ENCODE data around the gene NGDN.
"Not testable (repeated sequence)": the region's sequence is repeated elsewhere in the genome, so short reads cannot be mapped to it uniquely, and the experiment has no call there.

NGDN gene, protein sequence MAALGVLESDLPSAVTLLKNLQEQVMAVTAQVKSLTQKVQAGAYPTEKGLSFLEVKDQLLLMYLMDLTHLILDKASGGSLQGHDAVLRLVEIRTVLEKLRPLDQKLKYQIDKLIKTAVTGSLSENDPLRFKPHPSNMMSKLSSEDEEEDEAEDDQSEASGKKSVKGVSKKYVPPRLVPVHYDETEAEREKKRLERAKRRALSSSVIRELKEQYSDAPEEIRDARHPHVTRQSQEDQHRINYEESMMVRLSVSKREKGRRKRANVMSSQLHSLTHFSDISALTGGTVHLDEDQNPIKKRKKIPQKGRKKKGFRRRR

DNA sequence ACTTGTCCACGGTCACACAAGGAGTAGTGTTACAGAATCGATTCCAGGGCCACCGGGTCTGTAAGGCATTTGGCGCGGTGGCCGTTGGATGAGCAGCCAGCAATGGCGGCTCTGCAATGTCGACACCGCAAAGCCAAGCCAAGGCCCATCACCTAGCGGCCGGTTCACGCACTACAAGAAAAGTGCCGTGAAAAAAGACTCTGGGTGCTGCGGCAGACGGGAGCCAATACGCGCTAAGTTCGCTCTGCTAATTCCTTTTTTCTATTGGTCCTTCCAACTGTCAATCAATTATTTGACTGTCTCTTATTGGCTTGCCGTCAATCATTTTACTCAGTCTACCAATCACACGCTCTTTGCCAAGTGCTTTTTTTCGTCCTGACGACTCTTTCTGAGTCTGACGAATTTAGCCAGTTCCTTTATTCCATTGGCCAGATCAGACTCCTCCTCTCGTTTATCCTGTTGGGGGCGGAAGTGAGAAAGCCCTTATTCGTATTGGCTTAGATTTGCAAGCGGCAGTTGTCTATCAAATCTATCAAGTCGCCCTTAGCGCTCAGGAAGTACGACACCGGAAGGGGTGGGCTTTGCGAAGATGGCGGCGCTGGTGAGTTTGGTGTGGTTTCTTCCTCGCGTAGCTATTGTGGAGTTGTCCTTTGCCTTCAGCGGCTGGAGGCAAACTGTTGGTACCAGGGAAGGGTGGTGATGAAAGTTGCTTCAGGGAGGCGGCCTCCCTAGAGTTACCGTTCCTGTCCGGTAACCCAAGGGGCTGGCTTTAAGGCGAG, at the start of gene NGDN:
NGDN (plus strand) TSS at position 577 of the 779 bp plus-strand sequence; CDS start at position 590, 13 bp downstream.
- peak; percentile 61 for DNase-seq

DNA sequence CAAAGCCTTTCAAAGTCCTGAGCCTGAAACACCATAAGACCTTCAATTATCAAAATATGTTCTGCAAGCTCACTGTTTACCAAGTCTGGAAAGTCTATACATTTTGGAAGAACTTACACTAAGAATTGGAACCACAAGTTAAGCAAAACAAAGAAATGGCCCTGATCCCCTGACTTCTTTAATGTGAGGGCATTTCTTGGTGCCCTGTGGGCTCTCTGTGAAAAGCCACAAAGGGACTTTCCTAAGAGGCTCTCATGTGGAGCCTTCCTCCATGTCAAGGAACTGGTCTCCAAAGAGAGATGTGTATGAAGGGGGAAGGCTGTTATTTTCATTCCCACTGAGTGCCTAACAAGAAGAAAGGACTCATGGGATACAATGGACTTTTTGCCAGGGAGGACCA, 47.9 kb upstream of the NGDN start:
- DNase-seq: no peak

DNA sequence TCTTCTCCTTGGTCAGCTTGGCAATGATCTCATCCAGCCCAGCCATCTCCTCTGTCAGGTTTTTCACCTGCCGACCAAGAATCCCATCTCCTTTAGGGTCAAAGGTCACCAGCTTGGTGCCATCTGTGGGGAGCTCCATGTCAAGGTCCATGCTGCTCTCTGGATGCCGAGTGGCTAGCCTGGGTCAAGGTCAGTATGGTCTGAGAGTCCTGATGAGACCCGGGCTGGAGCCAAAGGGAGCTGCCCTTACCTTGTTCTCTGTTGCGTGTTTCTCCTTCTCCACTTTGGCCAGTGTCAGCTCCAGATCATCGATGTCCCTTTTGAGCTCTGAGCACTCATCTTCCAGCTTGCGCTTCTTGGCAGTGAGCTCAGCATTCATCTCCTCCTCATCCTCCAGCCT, 45.8 kb upstream of the NGDN start:
- no peak for DNase-seq

DNA sequence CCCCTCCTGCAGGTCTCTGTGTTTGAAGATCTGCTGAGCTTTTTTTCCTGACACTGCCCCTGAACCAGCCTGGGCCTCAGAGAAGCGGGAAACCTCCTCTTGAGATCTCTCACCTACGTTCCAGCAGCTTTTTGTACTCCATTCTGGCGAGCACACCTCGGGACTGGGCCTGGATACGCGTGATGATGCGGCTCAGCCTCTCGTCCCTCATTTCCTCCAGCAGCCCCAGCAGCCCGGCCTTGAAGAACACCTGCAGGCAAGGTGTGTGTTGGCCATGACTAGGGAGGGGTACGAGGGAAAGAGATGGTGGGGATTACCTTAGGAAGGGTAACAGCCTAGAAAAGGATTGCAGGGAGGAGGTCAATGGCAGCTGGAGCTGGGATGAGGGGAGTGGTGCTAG, 44.3 kb upstream of the NGDN start:
- no peak for DNase-seq

DNA sequence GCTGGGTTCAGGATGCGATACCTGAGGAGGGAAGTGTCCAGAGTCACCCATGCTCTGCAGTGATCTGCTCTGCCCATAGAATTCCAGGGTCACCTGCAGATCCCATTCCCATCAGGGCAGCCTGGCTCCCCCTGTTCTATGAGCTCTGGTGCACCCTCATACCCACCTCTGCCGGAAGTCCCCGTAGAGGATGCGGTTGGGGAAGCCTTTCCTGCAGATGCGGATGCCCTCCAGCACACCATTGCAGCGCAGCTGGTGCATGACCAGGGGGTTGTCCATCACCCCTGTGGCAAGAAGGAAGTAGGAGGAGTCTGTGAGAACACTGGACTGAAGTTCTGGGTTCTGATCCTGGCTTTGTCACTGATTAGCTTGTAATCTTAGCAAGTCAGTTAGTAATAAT, 43.7 kb upstream of the NGDN start:
- not testable (repeated sequence) for DNase-seq

DNA sequence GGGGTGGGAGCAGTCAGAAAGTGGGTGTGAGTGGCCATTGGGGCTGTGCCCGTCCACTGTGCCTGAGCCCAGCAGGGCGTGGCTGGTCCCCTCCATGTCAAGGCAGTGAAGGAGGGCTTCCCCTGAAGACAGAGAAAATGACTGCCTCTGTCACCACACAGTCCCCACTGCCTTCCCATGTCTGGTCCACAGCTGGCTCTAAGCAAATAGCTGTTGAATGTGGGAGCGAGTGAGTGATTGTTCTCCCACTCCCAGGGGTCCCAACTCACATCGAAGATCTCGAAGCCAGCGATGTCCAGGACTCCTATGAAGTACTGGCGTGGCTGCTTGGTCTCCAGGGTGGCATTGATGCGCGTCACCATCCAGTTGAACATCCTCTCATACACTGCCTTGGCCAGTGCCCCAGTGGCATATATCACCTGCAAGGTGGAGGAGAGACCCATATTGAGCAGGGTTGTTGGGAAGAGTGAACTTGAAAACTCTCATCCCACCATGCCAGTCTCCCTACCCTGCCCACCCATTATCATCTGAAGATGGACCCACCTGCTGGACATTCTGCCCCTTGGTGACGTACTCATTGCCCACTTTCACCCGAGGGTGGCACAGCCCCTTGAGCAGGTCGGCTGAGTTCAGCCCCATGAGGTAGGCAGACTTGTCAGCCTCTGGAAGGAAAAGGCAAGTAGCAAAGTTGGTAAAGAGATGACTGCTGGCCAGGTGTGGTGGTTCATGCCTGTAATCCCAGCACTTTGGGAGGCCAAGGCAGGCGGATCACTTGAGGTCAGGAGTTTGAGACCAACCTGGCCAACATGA, 40.6 kb upstream of the NGDN start:
- DNase-seq: no peak

DNA sequence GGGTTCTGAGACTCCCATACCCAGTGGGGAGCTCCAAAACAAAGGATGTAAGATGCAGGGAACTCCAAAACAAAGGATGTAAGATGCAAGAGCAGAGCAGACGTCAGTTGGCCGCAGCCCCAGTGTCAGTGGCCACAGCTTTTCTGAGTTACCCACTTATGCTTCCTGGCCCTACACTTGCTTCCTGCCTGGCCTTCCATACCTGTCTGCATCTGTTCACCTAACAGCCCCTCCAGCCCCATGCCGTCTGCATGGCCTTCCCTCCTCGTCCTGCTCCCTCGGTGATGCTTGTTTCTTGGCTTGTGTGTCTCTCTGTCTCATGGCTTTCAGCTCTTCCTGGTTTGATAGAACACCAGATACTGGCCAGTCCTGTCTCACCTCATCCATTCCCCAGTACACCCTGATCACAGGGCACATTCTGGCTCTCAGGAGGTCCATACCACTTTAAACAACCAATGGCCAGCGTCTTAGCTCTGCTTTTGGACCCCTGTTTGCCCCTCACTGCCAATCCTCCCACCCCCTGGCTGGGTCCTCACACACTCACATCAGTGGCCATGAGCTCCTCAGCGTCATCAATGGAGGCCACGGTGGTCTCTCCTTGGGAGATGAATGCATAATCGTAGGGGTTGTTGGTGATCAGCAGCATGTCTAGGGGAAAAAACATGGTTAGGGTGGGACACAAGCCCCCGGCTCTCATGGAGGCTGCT, 39.3 kb upstream of the NGDN start:
- no peak for DNase-seq

DNA sequence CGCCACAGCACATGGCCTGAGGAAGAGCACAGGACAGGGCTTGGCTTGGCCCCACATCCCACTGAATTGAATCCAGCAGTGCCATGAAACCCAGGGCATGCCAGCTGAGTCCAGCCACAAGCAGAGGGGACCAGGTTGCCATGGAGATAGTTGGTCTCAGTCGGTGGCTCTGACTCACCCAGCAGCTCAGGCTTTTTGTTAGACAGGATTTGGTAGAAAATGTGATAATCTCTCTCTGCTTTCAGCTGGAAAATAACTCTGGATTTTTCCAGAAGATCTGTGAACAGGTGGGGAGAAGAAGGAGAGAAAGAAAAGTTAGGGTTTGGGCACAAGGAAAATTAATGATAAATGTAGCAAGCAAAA, 38.8 kb upstream of the NGDN start:
- no peak for DNase-seq

DNA sequence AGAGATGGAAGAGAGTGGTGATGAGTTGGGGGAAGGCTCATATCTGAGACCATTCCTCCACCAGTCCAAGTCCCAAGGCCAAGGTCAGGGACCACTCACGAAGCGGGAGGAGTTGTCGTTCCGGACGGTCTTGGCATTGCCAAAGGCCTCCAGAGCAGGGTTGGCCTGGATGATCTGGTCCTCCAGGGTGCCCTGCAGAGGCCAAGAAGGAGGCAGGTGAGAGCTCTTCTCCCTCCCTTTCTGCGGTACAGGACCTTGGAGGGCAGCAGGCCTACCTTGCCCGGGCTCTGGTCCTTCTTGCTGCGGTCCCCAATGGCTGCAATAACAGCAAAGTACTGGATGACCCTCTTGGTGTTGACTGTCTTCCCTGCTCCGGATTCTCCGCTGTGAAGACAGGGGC, 38.0 kb upstream of the NGDN start:
- no peak for DNase-seq

DNA sequence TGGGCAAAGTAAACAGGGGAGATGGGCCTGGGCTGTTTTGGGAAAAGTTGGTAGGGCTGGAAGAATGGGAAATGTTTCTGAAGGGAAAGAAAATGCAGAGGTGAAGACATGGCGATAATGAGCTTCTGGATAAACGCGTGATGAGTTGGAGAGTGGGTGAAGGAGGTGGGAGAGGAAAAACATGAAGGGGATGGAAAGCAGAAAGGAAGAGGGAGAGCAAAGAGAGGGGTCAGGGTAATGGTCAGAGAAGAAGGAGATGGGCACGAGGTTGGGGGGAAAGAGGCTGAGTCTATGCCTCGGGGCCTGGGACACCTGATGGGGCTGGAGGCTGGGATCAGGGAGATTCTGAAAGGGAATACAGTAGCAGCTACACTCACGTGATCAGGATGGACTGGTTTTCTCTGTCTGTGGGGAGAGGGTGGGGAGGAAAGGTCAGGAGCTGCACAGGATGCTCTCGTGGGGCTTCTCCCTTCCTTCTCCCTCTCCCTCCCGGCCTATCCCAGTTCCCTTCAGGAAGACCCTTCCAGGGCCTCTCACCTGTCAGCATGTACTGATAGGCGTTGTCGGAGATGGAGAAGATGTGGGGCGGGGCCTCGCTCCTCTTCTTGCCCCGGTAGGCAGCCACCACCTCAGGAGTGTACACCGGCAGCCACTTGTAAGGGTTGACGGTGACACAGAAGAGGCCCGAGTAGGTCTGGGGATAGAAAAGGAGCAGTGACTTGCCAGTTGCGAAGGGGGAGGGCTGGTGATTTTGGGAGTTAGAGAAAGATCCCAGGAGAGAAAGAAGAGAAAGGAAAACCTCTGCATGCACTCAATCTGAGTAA, 37.2 kb upstream of the NGDN start:
- no peak for DNase-seq

DNA sequence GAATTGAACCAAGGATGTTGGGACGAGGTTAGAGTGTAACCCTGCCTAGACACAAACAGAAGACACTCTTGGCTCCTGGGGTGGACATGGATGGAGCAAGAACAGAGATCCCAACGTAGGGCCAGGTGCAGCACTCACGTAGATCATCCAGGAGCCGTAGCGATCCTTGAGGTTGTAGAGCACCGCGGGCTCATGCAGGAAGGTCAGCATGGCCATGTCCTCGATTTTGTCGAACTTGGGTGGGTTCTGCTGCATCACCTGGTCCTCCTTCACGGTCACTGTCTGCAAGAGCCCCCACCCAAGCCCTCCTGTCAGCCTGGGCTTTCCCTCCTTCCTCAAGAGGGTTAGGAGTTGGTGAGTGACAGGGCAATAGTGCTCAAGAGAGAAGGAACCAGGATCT, 36.6 kb upstream of the NGDN start:
- DNase-seq: no peak

DNA sequence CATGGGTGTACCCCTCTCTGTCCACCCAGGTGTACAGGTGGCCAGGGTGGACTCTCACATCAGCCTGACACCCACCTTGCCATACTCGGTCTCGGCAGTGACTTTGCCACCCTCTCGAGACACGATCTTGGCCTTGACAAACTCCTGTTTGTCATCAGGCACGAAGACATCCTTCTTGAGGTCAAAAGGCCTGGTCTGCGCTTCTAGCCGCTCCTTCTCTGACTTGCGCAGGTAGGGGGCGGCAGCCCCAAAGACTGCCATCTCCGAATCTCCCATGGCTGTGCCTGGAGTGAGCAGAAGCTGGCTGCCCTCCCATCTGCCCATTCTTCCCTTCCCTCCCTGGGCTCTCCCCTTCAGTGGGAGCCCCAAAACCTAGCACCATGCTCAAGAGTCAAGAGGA, 36.0 kb upstream of the NGDN start:
- no peak for DNase-seq

DNA sequence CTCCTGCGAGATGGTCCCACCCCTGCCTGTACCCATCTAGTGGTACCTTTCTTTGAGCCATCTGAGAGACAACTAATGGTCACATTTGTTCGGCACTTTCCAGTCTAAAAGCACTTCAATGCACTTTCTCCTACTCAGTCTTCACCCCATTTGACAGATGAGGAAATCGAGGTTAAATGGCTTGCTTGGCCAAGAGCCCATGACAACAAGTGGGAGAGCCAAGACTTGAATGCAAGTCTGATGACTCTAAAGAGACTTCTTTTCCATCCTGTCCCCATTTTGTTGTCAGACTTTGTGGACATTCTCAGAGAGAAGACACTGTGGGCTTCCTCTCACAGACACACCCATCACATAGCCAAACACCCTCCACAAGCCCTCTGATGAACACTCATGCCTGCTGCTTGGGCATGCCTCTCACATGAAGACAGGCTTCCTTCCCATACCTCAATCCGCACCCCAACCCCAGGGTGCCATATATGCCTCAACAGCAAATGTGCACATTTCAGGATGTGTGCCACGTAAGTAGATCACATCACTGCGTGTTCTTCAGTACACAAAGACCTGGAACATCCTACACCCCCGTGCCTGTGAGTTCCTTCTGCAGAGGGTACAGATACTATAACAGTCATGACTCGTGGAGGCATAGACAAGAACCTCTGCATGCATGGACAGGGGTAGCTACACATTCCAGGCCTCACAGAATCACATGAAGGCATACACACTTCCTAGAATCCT, 34.8 kb upstream of the NGDN start:
- no peak for DNase-seq

DNA sequence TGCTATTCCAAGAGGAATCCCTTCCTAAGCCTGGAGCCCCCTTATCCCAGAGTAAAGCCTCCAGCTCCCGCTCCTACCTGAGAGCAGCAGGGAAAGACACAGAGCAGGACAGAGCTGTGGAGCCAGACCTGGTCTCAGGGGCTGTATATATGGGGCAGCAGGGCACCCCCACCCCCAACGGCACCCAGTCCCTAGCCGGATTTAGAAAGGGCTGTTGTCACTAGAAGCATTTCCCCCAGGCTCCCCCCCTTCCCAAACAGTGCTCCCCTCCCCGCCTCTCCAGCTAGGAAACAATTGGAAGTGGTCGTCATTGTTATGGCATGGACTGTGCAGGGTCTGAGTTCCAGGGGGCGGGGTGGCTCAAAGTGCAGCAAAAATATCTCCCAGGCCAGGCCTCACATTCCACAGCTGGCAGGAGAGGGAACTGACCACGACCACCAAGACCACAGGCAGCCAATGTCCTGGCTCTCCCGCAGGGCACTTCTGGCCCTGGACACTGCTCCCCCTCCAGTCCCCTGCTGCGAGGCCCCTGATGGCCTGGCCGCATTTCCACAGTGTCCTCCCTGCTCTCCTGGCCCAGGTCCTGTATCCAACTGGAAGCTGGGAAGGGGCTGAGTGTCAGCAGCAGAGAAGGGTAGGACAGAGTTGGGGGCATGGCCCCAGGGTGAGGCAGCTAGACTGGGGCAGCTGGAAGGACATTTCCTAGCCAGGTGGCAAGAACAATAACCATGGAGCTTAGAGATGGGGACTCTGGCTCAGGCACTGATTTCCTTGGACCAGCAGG, 33.8 kb upstream of the NGDN start, which contains the start of gene MYH7:
MYH7 (minus strand) TSS at position 118 of the 784 bp plus-strand sequence. CDS start 1,928 bp downstream, outside the sequence.
- no peak for DNase-seq

DNA sequence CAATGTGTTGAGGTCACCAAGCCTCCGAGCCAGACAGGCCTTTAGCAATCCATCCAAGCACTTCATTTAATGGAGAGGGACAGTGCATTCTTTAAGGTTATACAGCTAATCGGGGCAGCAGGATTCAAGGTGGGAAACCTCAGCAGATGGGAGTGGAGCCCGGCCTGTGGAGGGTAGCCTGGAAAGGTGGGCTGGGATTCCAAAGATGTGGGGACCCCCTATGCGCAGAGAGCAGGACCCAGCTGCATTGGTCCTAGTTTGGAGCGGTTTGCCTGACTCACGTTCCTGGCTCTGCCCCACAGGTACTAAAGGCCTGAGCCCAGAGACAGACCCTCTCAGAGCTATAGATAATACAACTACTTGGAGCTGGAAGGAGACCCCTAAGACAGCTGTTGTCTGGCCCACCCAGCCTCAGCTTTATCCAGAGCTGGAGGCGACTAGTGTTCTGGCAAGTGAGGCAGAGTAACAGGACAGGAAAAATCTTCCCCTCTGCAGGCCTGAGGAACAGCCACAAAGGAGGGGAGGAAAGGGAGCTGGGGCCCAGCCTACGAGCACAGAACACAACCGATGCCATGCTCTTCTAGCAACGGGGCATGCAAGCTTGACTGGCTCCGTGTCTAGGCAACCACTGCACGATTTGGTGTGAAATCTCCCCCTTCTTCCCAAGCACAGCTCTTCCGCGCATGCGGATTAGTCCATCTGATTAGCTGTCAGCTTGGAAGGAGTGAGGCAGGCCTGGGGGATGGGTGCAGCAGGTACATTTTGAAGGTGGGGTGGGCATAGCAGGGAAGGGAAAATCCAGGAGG, 33.0 kb upstream of the NGDN start:
- no peak for DNase-seq

DNA sequence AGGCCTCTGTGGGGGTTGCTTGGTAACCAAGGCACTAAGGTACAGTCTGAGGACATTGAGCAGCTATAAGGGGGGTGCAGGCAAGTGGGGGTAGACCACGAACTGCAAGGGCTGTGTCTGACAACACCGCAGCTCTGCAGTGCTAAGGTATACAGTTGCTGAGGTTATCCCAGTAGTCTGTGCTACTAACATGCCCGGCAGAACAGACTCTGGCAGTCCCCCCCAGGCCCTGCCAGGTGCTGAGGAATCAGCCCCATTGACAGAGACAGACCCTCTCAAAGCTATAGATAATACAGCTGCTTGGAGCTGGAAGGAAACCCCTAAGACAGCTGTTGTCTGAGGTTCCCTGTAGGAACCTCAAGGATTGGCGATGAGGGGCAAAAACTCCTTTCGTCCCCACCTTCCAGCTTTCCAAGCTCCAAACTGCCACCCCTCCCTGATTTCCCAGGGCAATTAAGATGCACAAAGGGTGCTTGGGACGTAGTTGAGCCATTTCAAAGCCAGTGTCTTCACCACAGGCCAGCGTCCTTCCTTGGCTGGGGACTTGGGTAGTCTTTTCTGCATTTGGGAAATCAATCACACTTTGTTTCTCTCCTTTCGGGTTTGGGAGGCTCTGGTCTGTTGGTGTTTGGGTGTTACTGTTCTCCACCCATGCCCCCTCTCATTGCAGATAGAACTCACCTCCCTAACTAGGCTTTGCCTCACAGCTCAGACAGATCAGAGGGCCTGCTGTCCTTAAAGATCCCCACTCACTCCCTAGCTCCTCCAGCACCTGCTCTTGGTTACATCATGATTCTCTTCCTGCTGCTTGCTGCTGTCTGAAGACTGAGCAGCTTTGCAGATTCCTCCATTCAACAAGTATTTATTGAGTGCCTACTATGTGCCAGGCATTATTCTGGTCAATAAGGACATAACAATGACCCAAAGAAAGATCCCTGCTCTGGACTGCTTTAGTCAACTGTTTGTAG, 32.1 kb upstream of the NGDN start:
- DNase-seq: no peak

DNA sequence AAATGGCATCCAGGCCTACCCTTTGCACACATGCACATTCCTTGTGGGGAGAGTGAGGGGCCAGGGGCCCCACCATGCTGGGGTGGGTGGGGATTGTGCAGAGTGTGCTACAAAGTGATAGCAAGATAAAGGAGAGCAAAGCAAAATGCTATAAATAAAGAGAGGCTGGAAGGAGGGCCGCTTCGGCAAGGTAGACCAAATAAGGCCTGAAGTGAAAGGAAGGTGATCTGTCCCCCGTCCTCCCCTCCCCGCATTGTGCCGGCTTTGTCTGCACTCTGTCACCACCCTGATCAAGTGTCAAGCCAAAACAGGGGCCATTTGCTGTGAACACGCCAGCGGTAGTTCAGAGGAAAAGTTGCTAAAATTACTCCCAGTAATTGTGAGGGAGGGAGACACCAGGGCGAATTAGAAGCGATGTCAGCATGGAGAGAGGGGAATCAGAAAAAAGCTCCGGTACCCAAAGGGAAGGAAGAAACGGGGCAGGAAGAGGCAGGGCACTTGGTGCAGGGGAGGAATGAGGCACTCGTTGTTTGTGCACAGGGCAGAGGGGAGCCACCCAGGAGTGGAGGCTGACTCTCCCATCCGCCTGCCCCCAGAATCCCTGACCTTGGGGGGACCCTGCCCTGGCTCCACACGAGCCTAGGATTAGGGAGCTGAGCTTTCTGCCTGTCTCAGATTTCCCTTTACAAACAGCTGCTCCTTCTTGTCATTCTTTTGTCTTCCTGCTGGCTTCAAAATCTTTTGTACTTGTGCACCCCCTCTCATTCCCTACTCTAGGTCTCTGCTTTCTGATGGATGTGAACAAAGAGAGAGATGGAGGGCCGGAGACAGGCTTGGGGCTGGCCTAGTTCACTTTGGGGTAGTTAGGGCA, 31.2 kb upstream of the NGDN start:
- DNase-seq: no peak
